NCI-H2171 (cell line): ENCODE data around the gene COPG1.

Experiments used
- DNase-seq: peaks from one replicate; lab custom pipeline; 2025; lab: John Stamatoyannopoulos, UW

COPG1 gene

DNA sequence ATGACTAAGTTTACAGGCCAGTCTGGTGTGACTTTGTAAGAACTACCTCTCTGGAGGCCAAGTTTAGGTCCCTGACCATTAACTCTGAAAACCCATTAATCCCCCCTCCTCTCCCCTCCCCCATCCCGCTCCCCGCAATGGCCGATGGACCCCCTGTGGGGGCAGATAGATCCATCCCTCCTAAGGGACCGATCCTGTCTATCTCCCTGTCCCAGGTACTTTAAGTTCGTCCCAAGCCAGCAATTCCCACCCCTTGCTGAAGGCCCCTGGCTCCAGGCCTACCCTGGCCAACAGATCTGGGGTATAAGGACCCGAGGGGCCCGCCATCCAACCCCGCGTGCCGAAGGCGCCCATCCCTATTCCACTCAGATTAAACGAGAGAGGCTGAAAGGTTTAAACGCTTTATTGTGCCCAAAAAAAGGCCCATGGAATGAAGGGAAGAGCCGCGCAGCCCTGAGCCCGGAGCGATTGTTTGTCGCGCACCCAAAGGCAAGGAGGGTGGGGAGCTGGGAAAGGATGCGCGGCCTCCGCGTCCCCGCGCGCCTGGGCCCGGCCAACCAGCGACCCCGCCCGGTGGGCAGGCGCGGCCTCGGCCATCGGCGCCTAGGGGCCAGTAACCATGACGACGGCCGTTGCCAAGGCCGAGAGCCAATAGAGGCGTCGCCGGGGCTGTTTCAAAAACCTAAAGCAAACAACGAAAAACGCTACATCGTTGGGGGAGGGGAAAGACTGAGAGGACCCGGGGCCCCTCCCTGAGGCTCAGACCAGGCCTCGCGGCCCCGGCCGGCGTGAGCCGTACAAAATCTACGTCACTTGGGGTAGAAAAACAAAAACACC is 65.2 kb downstream of the COPG1 start:
- DNase-seq = peak; percentile 93

DNA sequence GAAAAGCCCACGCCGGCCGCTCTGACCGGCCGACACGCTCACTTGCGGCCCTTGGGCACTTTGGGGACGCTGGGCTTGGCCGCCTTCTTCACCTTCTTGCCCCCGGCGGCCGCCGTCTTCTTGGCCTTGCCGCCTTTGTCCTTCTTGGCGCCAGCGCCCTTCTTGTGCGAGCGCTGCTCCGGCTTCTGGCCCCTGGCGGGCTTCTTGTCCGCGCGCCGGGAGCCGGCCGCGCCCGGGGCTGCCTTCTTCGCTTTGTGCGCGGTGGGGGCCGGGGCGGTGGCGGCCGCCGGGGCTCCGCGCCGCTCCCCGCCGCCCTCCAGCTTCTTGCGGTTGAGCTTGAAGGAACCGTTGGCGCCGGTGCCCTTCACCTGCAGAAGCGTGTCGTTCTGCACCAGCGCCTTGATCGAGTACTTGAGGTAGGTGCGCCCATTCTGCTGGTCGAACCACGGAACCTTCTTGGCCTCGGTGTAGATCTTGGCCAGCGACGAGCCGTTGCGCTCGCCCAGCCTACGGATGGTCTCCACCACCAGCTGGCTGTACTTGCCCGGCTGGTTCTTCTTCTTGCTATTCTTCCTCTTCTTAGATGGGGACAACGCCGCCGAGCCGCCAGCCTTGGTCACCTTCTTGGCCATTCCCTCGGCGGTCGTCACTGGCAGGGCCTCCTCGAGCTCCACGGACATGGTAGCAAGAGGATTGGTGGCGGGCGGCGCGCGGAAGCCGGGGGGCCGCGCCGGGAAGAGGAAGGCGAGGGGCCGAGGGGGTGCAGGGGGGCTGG is 66.0 kb downstream of the COPG1 start:
- no peak for DNase-seq

DNA sequence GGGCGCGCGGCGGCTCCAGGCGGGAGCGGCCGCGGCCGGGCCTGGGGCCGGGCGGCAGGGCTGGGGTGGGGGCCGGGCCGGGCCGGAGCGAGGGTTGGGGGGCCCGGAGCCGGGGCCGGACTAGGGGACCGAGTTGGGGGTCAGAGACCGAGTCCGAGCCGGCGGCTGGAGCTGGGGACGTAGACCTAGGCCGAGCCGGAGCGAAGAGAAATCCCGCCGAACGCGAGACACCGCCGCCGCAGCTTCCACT is 66.5 kb downstream of the COPG1 start:
- no peak for DNase-seq

DNA sequence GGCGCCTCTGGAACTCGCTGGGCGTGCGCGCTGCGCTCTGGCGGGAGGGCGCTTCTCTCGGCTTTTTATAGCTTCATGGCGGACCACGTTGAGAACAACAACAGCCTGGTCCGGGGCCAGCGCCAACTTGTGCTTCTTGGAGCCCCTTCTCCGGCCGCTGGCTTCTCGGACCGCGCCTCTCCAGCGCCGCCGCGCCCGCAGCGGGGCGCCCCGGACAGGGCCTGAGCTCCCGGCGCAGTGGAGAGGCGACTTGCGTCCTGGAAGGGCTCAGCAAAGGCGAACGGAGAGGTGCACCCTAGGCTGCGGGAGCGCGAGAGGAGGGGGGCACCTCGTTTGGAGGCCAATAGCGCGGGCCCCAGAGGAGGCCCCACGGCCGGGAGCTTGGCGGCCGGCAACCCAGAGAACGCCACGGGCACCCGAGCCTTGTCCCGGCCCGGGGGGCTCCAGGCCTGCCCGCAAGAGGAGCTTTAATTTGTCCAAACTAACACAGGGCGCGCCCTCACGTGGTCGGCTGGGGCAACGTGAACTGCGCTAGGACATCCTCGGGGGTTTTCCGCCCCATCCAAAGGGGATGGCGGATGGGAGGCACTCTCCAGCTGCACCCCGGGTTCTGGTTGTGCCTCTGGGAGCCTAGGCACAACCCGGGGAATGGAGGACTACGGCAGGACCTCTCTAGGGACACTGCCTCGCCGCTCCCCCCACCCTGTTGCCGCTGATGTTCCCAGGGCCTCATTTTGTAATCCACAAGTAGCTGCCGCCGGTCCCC is 67.0 kb downstream of the COPG1 start:
- DNase-seq = peak; percentile 74

- no peak for DNase-seq
Measured at GRCh38 chr3:129317014-129317771, 67.8 kb downstream of the COPG1 start.

- DNase-seq = no peak
Measured at GRCh38 chr3:129317848-129318247, 68.4 kb downstream of the COPG1 start.

DNA sequence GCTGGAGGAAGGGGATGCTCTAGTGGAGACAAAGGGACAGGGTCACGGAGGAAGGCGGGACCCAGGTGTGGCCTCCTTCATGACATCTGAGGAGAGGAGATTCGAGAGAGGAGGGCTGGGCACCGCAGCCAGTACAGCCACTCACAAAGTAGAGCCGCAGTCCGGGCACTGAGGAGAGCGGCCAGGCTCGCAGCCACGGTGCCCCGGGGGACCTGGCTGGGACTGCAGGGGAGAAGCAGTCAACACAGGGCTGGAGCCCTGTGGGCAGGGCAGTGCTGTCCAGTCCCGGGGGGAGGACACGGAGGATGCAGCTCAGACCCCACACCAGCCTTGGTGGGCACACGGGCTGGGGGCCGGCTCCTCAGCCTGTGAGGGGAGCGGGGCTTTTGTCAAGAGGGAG is 69.5 kb downstream of the COPG1 start:
- DNase-seq = no peak

GRCh38 chr3:129320261-129320660 is 70.9 kb downstream of the COPG1 start:
- DNase-seq = no peak

DNA sequence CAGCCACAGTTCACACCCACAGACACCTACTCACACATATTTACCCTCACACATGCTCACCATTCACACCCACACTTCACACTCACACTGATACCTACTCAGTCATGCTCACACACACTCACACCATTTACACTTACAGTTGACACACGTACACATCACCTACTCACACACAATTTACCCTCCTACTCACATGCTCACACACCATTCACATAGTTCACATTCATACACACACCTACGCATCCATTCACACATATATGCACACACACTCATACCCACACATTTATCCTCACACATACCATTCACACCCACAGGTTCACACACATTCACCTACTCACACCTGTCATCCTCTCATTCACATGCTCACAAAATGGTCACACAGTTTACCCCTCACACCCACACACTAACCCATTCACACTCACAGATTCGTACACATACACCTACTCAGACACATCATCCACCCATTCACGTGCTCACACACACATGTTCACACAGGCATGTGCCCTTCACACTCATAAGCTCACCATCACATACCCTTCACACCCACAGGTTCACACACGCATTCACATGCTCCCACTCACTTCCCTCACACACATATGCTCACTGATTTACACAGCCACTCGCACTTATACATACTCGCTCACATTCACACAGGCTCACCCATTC is 71.5 kb downstream of the COPG1 start:
- DNase-seq = no peak

DNA sequence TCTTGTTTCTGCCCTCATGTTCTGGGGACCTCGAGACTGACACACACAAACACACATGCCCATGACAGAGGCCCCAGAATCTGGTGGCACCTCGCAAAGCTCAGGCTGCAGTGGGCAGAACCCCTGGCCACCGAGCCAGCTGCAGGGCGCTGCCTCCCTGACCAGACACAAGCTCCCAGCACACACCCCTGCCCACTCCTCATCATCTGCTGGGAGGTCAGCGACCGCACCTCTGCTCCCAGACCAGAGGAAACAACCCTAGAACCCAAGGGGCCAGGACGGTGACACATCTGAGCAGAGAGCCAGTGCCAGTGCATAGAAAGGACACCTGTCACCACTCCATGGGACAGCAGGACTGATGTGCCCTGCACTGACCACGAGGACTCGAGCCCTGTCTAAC is 72.5 kb downstream of the COPG1 start:
- no peak for DNase-seq

DNA sequence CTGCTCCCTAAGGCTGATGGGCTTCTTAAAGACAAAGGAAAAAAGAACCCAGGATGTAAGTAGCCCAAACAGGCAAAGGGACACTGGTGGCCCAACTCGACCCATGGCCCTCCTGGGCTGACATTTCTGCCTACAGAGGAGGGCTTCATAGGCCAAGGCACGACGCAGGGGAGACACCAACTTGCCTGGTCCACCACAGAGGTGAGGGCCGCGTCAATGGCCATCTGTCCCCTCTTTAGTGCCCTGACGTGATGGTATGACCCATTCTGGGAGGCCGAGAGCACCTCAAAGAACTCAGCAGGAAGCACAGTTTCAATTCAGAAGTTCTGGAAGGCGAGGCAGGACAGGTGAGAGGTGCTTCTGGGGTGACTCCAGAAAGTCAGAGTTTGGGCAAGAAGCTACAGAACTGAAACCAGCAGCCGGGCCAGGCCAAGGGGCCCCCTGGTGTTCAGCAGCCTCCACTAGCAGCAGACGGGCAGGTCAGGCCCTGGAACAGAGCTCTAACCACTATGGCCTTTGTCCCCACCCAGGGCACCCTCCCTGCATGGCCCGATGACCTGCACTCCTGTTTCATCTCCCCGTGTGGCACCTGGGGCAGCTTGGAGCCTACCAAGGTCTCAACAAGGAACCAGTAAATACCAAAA is 74.4 kb downstream of the COPG1 start:
- DNase-seq = no peak

DNA sequence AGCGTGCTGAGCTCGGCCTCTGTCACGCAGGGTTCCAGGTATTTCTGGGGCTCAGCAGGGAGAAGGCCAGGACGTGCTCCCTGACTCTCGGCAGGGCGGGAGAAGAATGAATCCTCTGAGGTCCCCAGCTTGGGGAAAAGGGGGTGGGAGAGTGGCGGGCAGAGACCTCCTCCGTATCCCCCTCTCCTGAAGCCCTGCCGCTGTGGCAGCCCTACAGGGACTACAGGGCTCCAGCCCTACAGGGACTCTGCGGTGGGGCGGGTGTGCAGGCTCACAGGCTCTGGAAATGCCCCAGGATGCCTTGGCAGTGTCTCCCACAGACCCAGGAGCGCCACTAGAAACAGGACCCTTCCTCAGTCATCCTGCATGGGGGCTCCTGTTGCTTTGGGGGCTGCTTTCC is 75.4 kb downstream of the COPG1 start:
- no peak for DNase-seq

- DNase-seq = no peak
Measured at GRCh38 chr3:129325383-129325782, 76.0 kb downstream of the COPG1 start.

- no peak for DNase-seq
Measured at GRCh38 chr3:129326138-129326537, 76.7 kb downstream of the COPG1 start.

- DNase-seq = no peak
Measured at GRCh38 chr3:129326595-129326994, 77.2 kb downstream of the COPG1 start.
